GM12873 (cell line): ENCODE data around the gene C9orf72.

ENCODE experiments used
- TF ChIP-seq, protein P1 (sequence below): IDR thresholded peaks from 2 replicates; pipeline ENCODE4 v1.5.1; 2012; ENCODE audit warnings: low read depth, mild to moderate bottlenecking, moderate library complexity, low read length, control low read depth; ENCODE audit not compliant: insufficient read depth; ENCODE audit errors: missing control alignments

C9orf72 gene

DNA sequence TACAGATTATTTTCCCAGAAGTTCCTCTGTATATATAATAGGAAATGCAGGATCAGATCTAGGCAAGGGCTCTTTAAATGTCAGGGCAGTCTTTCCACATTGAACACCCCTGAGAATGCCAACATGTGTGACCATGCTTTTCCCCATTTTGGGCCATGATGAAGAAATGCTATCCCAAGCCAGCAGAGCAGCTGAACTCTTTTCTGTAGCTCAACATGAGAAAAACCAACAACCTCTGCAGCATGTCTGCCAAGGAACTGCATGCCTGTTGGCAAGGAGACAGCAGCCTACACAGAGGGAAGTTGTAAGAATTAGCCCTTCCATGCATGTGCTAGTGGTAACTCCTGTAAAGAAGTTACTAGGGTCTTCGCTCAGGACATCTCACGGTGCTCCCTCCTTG is 58.7 kb downstream of the C9orf72 start:
- TF ChIP-seq, protein P1, sequence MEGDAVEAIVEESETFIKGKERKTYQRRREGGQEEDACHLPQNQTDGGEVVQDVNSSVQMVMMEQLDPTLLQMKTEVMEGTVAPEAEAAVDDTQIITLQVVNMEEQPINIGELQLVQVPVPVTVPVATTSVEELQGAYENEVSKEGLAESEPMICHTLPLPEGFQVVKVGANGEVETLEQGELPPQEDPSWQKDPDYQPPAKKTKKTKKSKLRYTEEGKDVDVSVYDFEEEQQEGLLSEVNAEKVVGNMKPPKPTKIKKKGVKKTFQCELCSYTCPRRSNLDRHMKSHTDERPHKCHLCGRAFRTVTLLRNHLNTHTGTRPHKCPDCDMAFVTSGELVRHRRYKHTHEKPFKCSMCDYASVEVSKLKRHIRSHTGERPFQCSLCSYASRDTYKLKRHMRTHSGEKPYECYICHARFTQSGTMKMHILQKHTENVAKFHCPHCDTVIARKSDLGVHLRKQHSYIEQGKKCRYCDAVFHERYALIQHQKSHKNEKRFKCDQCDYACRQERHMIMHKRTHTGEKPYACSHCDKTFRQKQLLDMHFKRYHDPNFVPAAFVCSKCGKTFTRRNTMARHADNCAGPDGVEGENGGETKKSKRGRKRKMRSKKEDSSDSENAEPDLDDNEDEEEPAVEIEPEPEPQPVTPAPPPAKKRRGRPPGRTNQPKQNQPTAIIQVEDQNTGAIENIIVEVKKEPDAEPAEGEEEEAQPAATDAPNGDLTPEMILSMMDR, result no peak

DNA sequence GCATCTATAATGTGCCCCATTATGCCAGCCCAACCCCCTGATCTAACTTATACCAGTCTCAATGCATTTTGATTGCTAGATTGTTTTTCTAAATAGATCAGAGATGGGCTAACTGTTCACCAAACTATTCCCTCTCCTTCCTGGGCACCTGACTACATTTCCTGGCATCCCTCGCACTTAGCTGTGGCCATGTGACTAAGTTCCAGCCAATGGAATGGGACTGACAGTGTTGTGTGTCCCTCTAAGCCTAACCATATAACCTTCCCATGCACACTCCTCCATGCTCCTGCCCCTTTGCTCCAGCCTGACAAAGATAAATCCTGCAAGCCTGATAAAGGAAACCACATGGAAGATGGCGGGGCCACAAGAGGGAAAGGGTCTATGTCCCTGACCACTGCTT is 61.5 kb downstream of the C9orf72 start:
- TF ChIP-seq, protein P1, result no peak

DNA sequence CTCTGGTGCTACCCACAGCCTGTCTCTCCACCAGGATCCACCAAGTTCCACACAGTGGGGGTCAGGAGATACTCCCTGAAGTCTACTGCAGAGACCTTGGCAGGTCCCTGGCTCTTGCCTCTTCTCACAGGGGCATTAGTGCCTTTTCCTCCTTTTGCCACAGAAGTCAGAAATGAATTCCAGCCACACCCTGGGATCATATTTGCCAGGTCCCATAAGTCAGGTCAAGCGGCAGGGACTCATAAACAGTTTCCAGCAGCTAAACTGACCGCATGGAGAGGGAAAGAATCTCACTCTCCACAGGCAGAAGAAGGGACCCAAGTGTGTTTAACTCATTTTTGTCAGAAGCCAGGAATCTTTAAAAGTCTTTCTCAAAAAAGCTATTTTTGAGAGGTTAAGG is 62.5 kb downstream of the C9orf72 start:
- TF ChIP-seq, protein P1, result no peak

DNA sequence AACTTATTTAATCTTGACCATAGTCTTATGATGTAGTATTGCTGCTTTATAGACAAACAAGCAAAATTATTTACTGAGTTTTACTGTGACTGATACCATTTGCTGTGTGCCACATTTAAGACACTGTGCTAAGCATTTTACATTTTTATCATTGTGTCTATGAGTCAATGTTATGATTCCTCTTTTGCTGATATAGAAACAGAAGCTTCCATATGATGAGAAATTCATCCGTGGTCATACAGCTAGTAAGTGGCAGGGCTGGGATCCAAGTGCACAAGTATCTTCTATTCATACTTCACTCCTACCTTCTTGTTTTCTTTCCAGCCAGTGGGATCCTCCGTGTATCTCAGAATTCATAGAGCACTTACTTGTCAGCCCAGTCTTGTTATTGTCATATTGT is 66.3 kb downstream of the C9orf72 start:
- TF ChIP-seq, protein P1, result no peak

DNA sequence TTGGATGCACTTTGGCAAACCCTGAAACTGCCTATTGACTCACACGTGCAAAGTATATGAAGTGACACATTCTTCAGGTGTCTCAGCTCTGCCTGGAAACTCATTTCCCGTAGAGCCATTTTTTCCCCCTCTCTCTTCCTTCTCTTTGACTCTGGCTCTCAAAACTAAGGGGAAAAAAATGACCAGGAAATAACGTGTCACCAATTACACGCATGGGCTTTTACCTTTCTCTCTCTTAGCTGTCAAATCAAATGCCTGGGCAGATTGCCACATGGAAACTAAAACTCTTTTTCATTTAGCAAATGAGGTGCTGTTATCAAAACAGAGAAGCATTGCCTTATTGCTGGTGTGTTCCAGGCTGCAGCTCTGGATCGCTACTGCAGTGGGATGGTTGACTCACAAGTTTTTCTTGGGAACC is 67.5 kb downstream of the C9orf72 start:
- TF ChIP-seq, protein P1, result no peak

DNA sequence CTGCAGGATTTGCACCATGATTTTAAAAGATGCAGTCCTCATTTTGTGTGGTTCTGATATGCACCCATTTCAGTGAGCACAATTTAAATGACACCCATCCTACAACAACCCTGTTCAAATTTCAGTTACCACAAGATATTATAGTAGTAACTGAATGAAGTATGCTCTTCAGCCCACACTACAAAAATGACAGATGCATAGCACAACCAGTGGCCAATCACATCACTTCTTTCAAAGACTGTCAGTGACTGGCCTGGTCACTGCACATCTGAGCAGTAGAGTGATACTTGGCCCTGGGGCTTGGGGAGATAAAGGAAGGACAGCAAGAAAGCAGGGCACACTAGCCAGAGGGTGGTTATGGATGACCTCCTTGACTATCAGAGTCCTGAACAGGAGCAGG is 69.0 kb downstream of the C9orf72 start:
- TF ChIP-seq, protein P1, result no peak

DNA sequence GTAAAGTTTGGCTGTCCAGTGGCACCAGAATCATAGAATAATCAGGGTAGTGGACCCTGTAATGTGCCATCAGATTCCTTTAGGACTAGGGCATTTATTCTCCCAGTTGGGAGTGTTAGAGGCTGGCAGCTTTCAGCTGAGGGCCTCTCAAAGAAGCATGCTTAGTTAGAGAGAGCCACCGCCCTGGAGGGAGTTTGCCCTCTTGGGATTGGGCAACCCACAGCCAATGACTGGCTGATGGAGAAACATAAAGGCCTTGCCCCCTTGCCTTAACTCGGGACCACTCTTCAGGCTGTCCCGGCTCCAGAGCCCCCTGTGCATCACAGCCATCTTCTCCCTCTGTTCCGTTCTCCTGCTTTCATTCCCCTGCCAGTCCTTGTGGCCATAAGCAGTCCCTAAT is 69.7 kb downstream of the C9orf72 start:
- TF ChIP-seq, protein P1, result no peak
